ENCODE measurements around the gene TDRD3.

TDRD3 gene

GRCh38 chr13:60575142-60575541 is 178.1 kb downstream of the TDRD3 start:
- no peak for DNase-seq (ENCODE audit: low read depth in 2 of 2)

DNA sequence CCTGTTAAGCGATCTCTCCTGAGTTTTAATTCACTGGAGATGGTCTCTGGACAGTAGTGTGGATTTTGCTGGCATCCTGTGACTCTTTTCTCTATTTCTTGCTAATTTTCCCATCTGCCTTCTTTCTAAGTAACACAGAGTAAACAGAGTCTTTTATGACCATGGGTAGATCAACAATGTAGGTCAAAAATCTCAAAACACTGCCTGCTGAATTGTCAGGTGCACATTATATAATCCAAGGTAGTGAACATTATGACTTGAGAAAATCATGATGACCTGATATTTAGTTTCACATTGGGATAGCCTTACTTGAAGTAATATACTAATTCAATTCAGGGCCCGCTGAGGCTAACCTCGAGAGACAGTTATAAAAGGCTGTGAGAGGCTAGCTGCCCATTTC is 180.7 kb downstream of the TDRD3 start:
- DNase-seq (ENCODE audit: low read depth in 2 of 2), result no peak

- DNase-seq (ENCODE audit: low read depth in 2 of 2), result no peak
These were observed 186.3 kb downstream of the TDRD3 start for GRCh38 chr13:60583196-60583888.

- no peak for DNase-seq (ENCODE audit: low read depth in 2 of 2)
These were observed 187.1 kb downstream of the TDRD3 start for GRCh38 chr13:60583911-60584753.

DNA sequence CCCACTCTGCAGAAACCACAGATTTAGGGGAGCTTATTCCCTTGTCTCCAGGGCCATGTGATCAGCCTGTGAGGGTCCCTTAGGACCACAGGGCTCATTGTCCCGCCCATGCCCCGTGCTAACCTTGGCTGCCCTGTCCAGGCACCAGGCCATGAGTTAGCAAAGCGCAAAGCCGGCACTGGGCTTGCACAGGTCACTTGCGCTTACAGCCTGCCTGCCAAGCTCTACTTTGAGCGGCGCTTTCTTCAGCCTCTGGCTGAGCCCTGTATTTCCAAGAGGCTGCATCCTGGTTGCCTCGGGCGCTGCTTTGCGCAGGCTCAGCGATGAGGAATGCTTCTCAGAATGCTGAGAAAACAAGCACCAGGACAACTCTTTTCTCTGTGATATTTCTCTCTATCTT is 188.0 kb downstream of the TDRD3 start:
- no peak for DNase-seq (ENCODE audit: low read depth in 2 of 2)

- no peak for DNase-seq (ENCODE audit: low read depth in 2 of 2)
These were observed 194.1 kb downstream of the TDRD3 start for GRCh38 chr13:60590800-60591747.

- no peak for DNase-seq (ENCODE audit: low read depth in 2 of 2)
These were observed 206.0 kb downstream of the TDRD3 start for GRCh38 chr13:60603049-60603448.

GRCh38 chr13:60604058-60604457 is 207.0 kb downstream of the TDRD3 start:
- DNase-seq (ENCODE audit: low read depth in 2 of 2), result no peak

DNA sequence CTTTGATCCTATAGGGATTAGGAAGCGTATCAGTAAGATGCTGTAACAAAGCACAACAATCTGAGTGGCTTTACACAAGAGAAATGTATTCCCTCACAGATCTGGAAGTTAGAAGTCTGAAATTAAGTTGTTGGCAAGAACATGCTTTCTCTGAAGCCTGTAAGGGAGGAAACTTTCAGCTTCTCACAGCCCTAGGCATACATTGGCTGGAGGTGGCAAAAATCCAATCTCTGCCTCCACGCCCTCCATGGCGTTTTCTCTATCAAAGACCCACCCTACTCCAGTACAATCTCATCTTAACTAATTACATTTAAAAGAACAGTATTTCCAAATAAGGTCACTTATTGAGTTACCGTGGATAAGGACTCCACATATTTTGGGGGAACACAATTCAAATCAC is 211.9 kb downstream of the TDRD3 start:
- DNase-seq (ENCODE audit: low read depth in 2 of 2), result no peak

GRCh38 chr13:60611523-60611922 is 214.5 kb downstream of the TDRD3 start:
- no peak for DNase-seq (ENCODE audit: low read depth in 2 of 2)

DNA sequence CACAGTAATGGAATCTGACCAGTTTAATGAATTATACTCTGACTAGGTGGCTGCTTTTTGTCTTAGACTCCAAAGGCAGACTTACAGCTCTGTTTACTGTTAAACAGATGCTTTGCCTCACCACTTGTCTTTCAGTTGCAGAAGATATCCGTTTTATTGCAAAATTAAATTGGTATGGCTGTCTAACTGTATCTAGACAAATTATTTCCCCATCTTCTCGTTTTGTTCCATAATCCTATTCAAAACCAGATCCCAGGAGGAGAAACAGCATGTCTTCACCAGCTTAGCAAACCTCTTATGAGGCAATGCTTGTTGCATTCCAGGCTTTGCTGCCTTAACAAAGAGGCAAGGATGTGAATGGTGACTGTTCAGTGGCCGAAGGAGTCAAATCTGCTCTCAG is 215.6 kb downstream of the TDRD3 start:
- DNase-seq (ENCODE audit: low read depth in 2 of 2), result no peak

DNA sequence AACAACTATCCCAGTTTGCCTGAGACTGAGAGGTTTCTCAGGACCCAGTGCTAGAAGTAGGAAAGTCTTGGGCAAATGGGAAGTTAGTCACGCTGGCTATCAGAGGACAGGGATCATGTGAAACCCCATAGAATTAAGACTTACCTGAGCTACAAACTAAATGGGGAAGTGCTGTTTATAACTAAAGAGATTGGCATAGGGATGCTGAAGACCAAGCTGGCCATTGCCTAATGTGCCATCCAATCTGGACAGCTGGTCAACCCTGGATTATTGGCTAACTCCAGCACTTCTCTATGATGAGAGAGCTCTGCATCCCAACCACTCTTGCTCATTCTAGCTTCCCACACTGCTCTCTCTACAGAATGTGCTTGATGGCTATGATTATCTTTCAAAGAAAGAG is 216.1 kb downstream of the TDRD3 start:
- no peak for DNase-seq (ENCODE audit: low read depth in 2 of 2)

GRCh38 chr13:60617991-60618733 is 221.1 kb downstream of the TDRD3 start:
- no peak for DNase-seq (ENCODE audit: low read depth in 2 of 2)

DNA sequence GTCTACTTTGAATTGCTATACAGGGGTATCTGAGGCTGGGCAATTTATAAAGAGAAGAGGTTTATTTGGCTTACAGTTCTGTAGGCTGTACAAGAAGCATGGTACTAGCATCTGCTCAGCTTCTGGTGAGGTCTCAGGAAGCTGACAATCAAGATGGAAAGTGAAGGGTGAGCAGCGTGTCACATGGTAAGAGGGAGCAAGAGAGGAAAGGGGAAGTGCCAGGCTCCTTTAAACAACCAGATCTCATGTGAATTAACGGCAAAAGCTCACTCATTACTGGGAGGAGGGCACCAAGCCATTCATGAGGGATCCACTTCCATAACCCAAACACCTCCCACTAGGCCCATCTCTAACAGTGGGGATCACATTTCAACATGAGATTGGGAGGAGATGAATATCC is 222.4 kb downstream of the TDRD3 start:
- no peak for DNase-seq (ENCODE audit: low read depth in 2 of 2)

DNA sequence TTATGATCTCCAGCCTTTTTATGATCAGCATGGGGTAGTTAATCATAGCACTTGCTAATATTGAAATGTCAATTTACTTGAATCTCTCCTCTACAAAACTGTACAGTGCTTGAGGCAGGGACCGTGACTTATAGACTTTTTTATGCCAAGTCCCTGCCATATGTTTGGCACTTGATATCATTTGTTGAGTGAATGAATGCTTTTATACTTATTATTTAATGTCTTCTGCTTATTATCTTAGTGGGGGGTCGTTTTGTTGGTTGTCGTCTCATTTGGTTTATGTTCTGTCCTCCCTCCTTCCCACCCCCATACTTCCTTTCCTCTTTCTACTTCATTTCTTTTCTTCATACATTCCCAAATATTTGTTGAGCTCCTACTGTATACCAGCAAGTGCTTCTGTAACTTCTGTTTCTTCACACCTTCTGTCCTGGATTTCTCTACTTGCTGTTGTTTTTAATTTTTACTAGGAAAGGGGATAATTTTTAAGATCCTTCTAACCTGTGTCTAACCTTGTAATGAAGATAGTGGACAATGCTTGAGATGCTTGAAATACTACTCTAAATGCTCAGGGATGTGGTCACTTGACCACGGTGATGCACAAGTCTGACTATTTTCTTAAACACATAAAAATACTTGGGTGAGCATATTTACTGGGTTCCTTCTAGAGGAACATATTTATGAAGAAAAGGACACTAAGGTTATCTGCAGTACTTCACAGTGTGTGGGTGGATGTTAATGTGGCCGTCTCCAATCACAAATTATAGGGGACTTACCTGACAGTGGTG is 223.8 kb downstream of the TDRD3 start:
- no peak for DNase-seq (ENCODE audit: low read depth in 2 of 2)

- DNase-seq (ENCODE audit: low read depth in 2 of 2), result no peak
These were observed 226.1 kb downstream of the TDRD3 start for GRCh38 chr13:60623151-60623550.

All from stimulated activated CD8-positive, alpha-beta memory T cell treated with anti-CD3 and anti-CD28 coated beads, Interleukin-2, amount 100 ng/mL, for 48 hours (primary cell).